ENCODE data around the gene MGAT5. TPM values are rescaled to one million over a fixed set of nuclear protein-coding genes. Genes with fewer than 3 reads are reported as not detected.

MGAT5 gene
- total RNA-seq, 2 experiments from 2014 or later, result 60.8 to 68.0 TPM

DNA sequence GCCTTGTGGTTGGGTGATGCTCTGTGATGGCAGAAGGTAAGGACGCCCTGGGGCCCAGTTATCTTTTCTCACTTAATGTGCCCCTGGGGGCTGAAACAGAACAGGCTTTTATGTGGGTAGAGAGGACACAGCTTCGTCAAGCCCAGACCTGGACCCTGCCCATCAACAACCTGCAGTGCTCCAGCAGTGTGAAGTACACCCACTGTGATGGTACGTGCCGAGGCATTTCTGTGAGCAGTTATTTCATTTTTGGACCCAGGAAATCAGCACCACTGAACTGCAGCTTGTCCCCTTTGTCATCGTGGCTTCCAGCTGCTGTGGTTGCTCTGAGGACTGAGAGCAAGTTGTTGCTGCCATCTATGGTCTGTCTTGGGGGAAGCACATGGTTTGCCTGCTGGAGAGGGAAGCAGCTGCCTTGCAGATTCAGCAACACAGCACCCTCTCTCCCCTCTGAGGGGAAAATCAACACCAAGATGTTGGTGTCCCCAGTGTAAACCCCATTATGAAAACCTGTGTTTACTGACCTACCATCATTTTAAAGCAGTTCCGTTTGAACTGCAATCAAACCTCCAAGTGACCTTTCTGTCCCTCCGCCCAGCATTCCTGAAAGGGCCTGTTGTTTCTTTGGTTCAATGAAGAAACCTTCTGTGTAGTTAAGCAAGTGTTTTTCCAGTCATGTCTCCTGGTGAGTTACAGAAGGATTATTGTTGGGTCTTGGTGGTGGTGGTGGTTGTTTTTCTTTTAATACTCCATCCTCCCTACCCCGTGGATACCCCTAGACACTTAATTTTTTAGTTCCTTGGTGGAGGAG, 158.2 kb downstream of the MGAT5 start:
- Histone ChIP-seq H3K9me2 (ENCODE audit: insufficient read depth, low read length) (no peaks in the 10 kb centered on the region), H3K79me2 (ENCODE audit: insufficient read depth, low read depth, low read length) (peaks cover 16% of the 10 kb centered on the region; the same call in 1 of the 2 replicates), H3K4me3 (ENCODE audit: low read depth, low read length, poor library complexity, severe bottlenecking) (peak overlapping the region; percentile 44), H2AFZ (ENCODE audit: low read length) (peak overlapping the region; percentile 39; the same call in 1 of the 2 replicates), H3K4me2 (ENCODE audit: low read length) (peak overlapping the region; percentile 81), H4K20me1 (ENCODE audit: insufficient read depth, low read length) (no peaks in the 10 kb centered on the region), H3K27ac (ENCODE audit: low read depth, low read length, poor library complexity, severe bottlenecking) (peak overlapping the region; percentile 99), H3K4me1 (ENCODE audit: insufficient read depth, low read length, poor library complexity, severe bottlenecking) (peaks cover 71% of the 10 kb centered on the region), H3K9me3 (ENCODE audit: low read length) (no peaks in the 10 kb centered on the region), H3K36me3 (ENCODE audit: insufficient read depth, low read length) (peaks cover 43% of the 10 kb centered on the region)
- intact Hi-C loops (cut with micrococcal nuclease; ENCODE audit: unreplicated experiment), result loop anchor here (1.0 to 2.0 kb wide), 6 partner anchors 137 to 526 kb away; no protein-coding TSS in a partner anchor
- BruUV-seq (replicated peaks), result no TSS peak
- ChIA-PET CTCF (ENCODE audit: unreplicated experiment) (interaction anchor here (0.5 to 2.9 kb wide), 24 partner anchors 13 to 1753 kb away, joined by 3 to 44 read pairs (median 4); no protein-coding TSS in a partner anchor), POLR2A (interaction anchor here (0.6 to 3.9 kb wide), 31 partner anchors 12 to 1423 kb away, joined by 3 to 26 read pairs (median 5); partner anchors contain the start of gene MGAT5)
- peak; percentile 97 for DNase-seq (ENCODE audit: low spot score)
- TF ChIP-seq, protein P1, sequence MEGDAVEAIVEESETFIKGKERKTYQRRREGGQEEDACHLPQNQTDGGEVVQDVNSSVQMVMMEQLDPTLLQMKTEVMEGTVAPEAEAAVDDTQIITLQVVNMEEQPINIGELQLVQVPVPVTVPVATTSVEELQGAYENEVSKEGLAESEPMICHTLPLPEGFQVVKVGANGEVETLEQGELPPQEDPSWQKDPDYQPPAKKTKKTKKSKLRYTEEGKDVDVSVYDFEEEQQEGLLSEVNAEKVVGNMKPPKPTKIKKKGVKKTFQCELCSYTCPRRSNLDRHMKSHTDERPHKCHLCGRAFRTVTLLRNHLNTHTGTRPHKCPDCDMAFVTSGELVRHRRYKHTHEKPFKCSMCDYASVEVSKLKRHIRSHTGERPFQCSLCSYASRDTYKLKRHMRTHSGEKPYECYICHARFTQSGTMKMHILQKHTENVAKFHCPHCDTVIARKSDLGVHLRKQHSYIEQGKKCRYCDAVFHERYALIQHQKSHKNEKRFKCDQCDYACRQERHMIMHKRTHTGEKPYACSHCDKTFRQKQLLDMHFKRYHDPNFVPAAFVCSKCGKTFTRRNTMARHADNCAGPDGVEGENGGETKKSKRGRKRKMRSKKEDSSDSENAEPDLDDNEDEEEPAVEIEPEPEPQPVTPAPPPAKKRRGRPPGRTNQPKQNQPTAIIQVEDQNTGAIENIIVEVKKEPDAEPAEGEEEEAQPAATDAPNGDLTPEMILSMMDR (conservative IDR thresholded peaks at IDR 0.05; ENCODE audit: low read length), result peak; percentile 95
- TF ChIP-seq EZH2phosphoT487 (IDR thresholded peaks at IDR 0.05; ENCODE audit: borderline replicate concordance, low read depth, low read length), result no peak

DNA sequence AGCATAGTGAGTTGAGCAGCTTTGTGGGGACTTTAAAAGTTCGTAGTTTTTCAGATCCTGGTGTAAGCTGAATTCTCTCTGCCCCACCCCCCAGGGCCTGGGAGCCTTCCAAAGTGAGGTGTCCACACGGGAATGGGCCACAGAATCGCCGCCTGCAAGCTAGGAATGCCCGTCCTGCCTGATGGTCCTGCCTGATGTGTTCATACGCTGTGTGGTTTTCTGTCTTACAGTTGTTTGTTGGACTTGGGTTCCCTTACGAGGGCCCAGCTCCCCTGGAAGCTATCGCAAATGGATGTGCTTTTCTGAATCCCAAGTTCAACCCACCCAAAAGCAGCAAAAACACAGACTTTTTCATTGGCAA, 158.7 kb downstream of the MGAT5 start:
- intact Hi-C loops (cut with micrococcal nuclease; ENCODE audit: unreplicated experiment), result loop anchor here (1.0 kb wide), 3 partner anchors 167 to 526 kb away; no protein-coding TSS in a partner anchor
- POLR2A ChIA-PET, result interaction anchor here (0.8 to 3.9 kb wide), 17 partner anchors 13 to 303 kb away, joined by 3 to 26 read pairs (median 6); partner anchors contain the start of gene MGAT5

More for the DNA sequence above, 158.7 kb downstream of the MGAT5 start:
- no peak for DNase-seq (ENCODE audit: low spot score)
- Histone ChIP-seq H3K4me1 (ENCODE audit: insufficient read depth, low read length, poor library complexity, severe bottlenecking) (peaks cover 65% of the 10 kb centered on the region), H4K20me1 (ENCODE audit: insufficient read depth, low read length) (no peaks in the 10 kb centered on the region), H3K9me3 (ENCODE audit: low read length) (no peaks in the 10 kb centered on the region), H2AFZ (ENCODE audit: low read length) (peak overlapping the region; percentile 39; the same call in 1 of the 2 replicates), H3K4me3 (ENCODE audit: low read depth, low read length, poor library complexity, severe bottlenecking) (peak overlapping the region; percentile 44), H3K27ac (ENCODE audit: low read depth, low read length, poor library complexity, severe bottlenecking) (peak overlapping the region; percentile 99), H3K36me3 (ENCODE audit: insufficient read depth, low read length) (peaks cover 42% of the 10 kb centered on the region), H3K9me2 (ENCODE audit: insufficient read depth, low read length) (no peaks in the 10 kb centered on the region), H3K79me2 (ENCODE audit: insufficient read depth, low read depth, low read length) (peaks cover 16% of the 10 kb centered on the region; the same call in 1 of the 2 replicates), H3K4me2 (ENCODE audit: low read length) (peak overlapping the region; percentile 81)
- BruUV-seq (replicated peaks), result no TSS peak
- CTCF ChIA-PET (ENCODE audit: unreplicated experiment), result interaction anchor here (0.6 to 2.9 kb wide), 16 partner anchors 14 to 294 kb away, joined by 3 to 44 read pairs (median 4); partner anchors contain the start of gene MGAT5
- TF ChIP-seq EZH2phosphoT487 (IDR thresholded peaks at IDR 0.05; ENCODE audit: borderline replicate concordance, low read depth, low read length), result no peak
- TF ChIP-seq, protein P1 (conservative IDR thresholded peaks at IDR 0.05; ENCODE audit: low read length), result no peak
